ENCODE data around the gene CROCC2. TPM values are rescaled to one million over a fixed set of nuclear protein-coding genes. Genes with fewer than 3 reads are reported as not detected.

CROCC2 gene
- total RNA-seq, 1 donor from 2014 or later = not detected

DNA sequence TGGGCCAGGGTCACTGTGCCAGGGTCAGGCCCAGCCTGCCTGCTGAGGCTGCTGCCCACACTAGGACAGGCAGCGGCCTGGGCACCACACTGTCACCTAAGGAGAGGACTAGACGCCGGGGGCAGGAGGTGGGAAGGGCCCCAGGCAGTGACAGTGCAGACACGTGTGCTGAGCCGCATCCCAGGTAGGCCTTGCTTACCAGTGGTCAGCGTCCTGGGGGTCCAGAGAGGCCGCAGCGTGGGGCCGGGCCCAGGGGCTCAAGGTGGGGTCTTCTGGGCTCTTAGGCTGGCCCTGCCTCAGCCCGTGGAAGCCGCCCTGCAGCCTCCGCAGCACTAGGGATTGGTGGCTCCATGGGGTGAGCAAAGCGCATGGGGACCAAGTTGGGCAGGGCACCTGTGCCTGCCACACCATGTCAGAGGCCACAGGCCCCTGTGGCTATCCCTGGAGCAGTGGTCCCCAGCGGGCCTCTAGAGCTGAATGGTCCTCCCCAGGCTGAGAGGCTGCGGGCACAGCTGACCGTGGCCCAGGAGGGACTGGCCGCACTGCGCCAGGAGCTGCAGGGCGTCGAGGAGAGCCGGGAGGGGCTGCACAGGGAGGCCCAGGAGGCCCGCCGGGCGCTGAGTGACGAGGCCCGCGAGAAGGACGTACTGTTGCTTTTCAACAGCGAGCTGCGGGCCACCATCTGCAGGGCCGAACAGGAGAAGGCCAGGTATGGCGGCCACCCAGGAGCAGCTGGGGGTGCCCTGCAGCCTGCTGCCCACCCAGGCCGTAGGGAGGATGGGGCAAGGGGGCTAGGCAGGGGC, 57.1 kb downstream of the CROCC2 start:
- no peak for DNase-seq (ENCODE audit: low spot score)
- H3K36me3 Mint-ChIP-seq (ENCODE audit: low read depth) = no peaks in the 10 kb centered on the region
- TF ChIP-seq, protein P1, sequence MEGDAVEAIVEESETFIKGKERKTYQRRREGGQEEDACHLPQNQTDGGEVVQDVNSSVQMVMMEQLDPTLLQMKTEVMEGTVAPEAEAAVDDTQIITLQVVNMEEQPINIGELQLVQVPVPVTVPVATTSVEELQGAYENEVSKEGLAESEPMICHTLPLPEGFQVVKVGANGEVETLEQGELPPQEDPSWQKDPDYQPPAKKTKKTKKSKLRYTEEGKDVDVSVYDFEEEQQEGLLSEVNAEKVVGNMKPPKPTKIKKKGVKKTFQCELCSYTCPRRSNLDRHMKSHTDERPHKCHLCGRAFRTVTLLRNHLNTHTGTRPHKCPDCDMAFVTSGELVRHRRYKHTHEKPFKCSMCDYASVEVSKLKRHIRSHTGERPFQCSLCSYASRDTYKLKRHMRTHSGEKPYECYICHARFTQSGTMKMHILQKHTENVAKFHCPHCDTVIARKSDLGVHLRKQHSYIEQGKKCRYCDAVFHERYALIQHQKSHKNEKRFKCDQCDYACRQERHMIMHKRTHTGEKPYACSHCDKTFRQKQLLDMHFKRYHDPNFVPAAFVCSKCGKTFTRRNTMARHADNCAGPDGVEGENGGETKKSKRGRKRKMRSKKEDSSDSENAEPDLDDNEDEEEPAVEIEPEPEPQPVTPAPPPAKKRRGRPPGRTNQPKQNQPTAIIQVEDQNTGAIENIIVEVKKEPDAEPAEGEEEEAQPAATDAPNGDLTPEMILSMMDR (IDR thresholded peaks at IDR 0.05) = no peak
- H3K4me3 Mint-ChIP-seq (ENCODE audit: unreplicated experiment) = no peak overlapping the region
- H3K4me1 Mint-ChIP-seq (ENCODE audit: low read depth) = peaks cover 13% of the 10 kb centered on the region
- H3K27me3 Mint-ChIP-seq (ENCODE audit: low read depth) = peaks cover 11% of the 10 kb centered on the region
- H3K27ac Mint-ChIP-seq (ENCODE audit: unreplicated experiment) = no peak overlapping the region
- no peaks in the 10 kb centered on the region for H3K9me3 Mint-ChIP-seq (ENCODE audit: low read depth)

DNA sequence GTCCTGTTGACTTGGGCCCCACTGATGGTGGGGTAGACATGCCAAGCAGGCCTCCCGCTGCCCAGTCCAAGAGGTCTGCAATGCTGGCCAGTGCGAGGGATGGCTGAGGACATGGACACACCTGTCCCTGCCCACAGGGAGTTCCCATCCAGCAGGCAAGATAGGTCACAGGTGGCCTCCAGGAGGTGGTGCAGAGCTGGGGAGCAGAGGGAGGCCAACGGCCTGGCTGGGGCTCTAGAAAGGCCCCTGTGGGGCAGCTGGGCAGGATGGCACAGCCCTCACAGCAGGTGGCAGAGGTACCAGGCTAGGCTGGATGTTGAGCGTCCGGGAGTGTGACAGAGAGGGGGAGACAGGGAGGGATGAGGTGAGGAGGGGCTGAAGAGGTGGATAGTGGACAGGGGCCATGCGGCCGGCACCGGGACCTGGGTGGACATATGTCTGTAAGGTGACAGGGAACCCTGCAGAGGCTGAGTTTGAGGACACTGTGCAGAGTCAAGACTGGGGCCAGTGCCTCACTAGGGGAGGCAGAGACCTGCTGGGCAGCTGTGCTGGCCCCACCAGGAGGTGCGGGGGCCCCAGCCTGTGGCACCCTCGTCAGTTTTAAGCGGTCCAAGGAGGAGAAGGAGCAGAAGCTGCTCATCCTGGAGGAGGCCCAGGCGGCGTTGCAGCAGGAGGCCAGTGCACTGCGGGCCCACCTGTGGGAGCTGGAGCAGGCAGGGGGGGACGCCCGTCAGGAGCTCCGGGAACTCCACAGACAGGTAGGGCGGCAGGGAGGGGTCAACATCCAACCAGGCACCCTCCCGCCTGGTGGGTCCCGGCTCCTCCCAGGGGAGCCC, 58.0 kb downstream of the CROCC2 start:
- Mint-ChIP-seq H3K9me3 (ENCODE audit: low read depth) (no peaks in the 10 kb centered on the region), H3K27ac (ENCODE audit: unreplicated experiment) (peak overlapping the region; percentile 12), H3K4me1 (ENCODE audit: low read depth) (peaks cover 13% of the 10 kb centered on the region), H3K4me3 (ENCODE audit: unreplicated experiment) (no peak overlapping the region), H3K27me3 (ENCODE audit: low read depth) (peaks cover 11% of the 10 kb centered on the region), H3K36me3 (ENCODE audit: low read depth) (no peaks in the 10 kb centered on the region)
- TF ChIP-seq, protein P1 (IDR thresholded peaks at IDR 0.05) = no peak
- peak; percentile 91 for DNase-seq (ENCODE audit: low spot score)

DNA sequence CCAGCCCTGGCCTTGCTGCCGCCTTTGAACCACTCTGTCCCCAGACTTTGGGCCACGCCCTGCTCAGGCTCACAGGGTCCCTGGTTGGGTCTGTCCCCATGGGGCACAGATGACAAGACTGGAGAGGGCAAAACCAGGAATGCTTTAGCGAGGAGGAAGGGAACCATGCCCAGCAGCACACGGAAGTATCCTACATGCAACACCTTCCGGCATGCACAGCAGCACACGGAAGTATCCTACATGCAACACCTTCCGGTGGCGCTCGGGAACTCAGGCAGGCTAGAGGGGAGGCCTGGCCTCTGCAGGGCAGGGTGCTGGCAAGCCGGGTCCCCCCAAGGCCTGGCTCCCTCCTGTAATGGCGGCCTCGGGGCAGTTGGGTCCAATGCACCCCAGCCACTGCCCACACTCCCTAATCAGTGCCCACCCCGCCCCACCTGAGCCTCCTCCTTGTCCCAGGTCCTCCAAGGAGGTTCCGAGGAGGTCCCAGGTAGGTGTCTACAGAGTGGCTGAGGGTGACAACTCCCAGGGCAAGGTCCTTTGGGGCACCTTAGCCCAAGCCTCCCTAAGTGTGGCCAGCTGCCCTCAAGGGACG, 58.7 kb downstream of the CROCC2 start:
- H3K4me3 Mint-ChIP-seq (ENCODE audit: unreplicated experiment) = no peak overlapping the region
- peak; percentile 88 for DNase-seq (ENCODE audit: low spot score)
- no peaks in the 10 kb centered on the region for H3K9me3 Mint-ChIP-seq (ENCODE audit: low read depth)
- H3K36me3 Mint-ChIP-seq (ENCODE audit: low read depth) = no peaks in the 10 kb centered on the region
- TF ChIP-seq, protein P1 (IDR thresholded peaks at IDR 0.05) = no peak
- H3K27ac Mint-ChIP-seq (ENCODE audit: unreplicated experiment) = no peak overlapping the region
- H3K27me3 Mint-ChIP-seq (ENCODE audit: low read depth) = peaks cover 5% of the 10 kb centered on the region
- H3K4me1 Mint-ChIP-seq (ENCODE audit: low read depth) = peaks cover 13% of the 10 kb centered on the region

DNA sequence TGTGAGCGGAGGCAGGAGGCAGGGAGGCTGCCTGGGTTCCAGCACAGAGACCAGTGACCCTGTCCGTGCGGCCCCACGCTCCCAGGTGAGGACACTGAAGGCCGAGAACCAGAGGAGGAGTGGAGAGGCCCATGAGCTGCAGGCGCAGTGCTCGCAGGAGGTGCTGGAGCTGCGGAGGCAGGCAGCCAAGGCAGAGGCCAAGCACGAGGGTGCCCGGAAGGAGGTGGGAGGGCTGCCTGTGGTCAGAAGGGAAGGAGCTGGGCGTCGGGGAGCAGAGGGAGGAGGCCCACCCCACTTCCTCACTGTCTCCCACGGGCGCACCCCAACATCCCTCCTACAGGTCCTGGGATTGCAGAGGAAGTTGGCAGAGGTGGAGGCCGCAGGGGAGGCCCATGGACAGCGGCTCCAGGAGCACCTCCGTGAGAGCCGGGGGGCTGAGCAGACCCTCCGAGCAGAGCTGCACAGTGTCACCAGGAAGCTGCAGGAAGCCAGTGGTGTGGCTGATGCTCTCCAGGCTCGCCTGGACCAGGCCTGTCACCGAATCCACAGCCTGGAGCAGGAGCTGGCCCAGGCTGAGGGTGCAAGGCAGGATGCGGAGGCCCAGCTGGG, 59.3 kb downstream of the CROCC2 start:
- peaks cover 9% of the 10 kb centered on the region for H3K4me1 Mint-ChIP-seq (ENCODE audit: low read depth)
- H3K9me3 Mint-ChIP-seq (ENCODE audit: low read depth) = peaks cover 3% of the 10 kb centered on the region
- no peak overlapping the region for H3K4me3 Mint-ChIP-seq (ENCODE audit: unreplicated experiment)
- H3K36me3 Mint-ChIP-seq (ENCODE audit: low read depth) = peaks cover 3% of the 10 kb centered on the region
- TF ChIP-seq, protein P1 (IDR thresholded peaks at IDR 0.05) = no peak
- H3K27me3 Mint-ChIP-seq (ENCODE audit: low read depth) = peaks cover 6% of the 10 kb centered on the region
- H3K27ac Mint-ChIP-seq (ENCODE audit: unreplicated experiment) = no peak overlapping the region
- DNase-seq (ENCODE audit: low spot score) = no peak

Measured in chondrocyte (in vitro differentiated cells).